Measurements from ENCODE around the gene VCL.

DNA sequence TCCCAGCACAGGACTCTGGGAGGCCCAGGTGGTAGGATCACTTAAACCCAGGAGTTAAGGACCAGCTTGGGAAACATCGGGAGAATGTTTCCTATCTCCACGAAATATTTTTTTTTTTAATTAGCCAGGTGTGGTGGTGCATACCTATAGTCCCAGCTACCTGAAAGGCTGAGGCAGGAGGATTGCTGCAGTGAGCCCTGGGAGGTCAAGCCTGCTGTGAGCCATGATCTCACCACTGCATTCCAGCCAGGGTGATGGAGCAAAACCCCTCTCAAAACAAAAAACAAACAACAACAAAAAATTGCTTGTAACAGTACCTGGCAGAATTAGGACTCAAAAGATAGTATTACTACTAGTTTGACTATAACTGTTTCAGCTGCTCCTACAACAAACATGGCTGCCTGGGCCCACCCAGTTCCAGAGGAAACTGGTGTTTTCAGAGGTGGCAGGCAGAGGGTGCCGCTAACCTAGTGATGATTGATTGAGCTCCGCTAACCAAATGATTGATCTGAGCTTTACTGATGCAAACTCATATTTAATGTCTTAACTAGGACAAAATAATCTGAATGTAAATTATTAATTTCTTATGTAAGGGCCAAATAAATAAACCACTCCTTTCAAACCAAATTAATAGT lies 95.7 kb downstream of the VCL start:
- no peak for TF ChIP-seq POLR2A (IDR thresholded peaks at IDR 0.05)
- TF ChIP-seq CTCF (IDR thresholded peaks at IDR 0.05), result no peak
